NCI-H2107 treated with DMSO at 0.1 percent for 48 hours (cell line): ENCODE data around the gene MAP4K1.

ENCODE experiments used
- DNase-seq: peaks from one replicate; lab custom pipeline; 2025; ENCODE audit not compliant: unreplicated experiment; lab: John Stamatoyannopoulos, UW

Gene MAP4K1

DNA sequence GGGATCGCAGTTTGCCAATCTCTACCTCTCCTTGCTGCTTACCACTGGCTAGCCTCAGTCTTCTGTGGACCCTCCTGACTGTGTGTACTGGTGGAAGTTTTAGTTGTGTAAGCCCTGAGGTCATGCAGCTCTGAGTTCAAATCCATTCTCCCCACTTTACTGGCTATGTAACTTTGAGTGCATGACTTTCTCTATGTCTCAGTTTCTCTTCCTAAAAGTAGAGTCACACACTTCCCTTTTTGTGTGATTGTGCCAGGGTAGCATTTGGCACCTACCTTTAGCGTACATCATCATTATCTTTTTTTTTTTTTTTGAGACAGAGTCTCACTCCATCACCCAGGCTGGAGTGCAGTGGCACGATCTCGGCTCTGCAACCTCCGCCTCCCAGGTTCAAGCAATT lies 70.3 kb downstream of the MAP4K1 start:
- no peak for DNase-seq

DNA sequence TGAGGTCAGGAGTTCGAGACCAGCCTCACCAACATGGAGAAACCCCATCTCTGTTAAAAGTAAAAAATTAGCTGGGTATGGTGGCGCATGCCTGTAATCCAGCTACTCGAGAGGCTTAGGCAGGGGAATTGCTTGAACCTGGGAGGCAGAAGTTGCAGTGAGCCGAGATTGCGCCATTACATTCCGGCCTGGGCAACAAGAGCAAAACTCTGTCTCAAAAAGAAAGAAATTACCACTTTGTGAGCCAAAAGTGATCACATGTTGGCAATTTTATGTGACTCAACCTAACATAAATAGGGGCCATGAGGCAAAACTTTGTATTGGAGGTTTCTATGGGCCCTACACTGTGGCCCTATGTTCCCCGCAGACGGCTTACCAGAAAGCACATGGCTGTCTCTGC lies 72.2 kb downstream of the MAP4K1 start:
- DNase-seq, result no peak

DNA sequence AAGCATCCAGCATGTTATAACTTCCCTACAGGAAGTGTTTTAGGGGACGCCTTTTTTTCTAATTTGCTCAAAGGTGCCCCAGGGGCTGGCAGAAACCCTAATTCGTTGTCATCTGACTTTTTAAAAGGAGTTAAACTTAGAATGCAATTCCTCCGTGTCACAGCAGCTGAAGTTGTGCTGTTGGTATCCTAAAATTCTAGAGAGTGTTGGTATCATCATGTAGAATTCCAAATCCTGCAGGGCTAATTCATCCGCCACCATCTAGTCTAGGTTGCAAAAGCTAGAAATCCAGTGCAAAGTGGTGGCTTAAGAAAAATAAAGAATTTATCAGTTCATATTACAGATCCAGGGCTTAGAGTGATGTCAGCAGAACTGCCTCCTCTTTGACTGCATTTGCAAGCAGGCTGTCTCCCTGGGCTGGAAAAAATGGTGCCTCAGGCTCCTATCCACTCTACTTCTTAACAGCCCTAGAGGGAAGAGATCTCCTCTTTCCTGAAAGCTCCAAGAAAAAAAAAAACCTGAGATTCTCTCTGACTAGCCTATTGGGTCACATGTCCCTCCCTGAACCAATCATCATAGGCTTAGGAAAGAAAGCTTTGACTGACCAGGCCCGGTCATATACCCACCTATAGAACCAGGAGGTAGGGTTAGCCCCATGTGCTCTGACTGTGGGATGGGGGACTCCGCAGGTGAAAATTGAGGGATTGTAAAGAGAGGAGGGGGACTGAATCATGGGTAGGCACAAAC lies 73.0 kb downstream of the MAP4K1 start:
- no peak for DNase-seq

DNA sequence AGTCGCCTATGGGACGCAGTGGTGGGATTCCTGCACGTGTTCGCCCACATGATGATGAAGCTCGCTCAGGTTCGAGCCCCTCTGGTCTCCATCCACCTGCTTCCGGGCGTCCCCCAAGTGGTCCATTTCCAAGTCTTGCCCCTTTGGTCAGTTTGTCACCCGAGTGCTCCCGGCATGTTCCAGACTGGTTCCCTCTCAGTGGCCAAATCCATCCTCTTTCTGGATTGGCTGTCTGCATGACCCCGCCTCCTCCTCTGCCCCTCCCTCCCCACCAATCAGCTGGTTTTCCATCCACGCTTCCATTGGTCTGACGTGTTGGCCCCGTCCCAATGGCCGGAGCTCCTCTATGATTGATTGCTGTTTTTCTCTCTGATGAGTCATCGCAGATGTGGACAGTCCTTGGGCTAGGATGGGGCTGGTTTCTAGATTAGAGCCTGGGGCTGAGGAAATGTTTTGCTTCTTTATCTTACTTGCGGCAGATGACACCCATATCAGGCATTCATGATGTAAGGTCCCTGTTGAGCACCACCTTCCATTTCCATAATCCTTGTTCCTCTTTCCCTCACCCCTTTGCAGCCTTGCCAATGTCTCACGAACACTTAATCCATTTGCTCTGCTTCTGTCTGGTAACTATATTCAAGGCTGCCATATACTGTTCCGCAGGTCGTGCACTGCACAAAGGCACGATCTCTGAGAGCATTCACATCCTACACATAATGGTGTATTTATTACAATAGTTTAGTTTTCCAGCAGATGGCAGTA lies 73.8 kb downstream of the MAP4K1 start:
- peak; percentile 29 for DNase-seq

DNA sequence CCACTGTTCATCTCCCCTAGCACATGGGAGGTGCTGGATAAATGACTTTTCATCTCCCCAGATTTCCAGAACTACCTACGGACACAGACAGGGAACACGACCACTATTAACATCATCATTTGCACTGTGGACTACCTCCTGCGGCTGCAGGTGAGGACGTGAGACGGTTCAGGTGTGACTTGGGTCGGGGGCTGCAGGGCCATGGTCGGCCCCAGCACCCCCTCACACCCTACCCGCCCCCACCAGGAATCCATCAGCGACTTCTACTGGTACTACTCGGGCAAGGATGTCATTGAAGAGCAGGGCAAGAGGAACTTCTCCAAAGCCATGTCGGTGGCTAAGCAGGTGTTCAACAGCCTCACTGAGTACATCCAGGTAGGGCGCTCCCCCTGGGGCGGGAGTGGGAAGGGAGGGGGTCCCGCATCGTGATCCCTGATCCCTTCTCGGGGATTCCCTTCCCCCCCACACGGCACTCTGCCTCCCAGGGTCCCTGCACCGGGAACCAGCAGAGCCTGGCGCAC lies 74.4 kb downstream of the MAP4K1 start:
- DNase-seq, result no peak

DNA sequence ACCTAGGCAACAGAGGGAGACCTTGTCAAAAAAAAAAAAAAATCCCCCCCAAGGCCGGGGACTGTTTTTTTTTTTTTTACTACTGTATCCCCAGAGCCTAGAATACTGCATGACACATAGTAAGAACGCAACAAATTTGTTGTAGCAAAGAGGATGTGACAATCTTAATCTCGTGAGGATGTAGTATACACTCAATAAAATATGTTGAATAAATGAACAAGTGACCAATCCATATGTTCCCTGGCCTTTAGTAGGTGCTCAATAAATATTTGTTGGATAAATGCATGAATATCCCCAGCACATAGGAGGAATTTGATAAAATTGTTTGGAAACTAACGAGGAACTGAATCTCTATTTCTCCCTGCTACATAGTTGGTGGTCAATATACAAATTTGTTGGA lies 75.7 kb downstream of the MAP4K1 start:
- no peak for DNase-seq

DNA sequence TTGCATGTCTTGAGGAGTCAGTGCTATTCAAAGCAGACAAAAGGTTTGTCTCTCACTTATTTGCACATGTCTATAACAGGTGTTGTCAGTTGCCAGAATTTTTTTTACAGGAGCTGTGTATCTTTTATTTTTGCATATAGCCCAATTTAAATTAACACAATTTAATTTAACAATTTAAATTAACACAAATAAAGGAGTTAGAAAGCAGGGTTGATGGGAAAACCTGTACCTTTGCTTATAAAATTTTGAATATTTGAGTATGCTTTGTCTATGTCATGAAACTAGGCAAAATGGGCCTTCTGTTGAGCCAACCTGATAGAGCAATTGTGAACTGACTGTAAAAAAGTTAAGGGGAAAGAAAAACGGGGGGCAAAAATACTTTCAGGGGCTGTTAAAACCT lies 78.0 kb downstream of the MAP4K1 start:
- DNase-seq, result no peak

DNA sequence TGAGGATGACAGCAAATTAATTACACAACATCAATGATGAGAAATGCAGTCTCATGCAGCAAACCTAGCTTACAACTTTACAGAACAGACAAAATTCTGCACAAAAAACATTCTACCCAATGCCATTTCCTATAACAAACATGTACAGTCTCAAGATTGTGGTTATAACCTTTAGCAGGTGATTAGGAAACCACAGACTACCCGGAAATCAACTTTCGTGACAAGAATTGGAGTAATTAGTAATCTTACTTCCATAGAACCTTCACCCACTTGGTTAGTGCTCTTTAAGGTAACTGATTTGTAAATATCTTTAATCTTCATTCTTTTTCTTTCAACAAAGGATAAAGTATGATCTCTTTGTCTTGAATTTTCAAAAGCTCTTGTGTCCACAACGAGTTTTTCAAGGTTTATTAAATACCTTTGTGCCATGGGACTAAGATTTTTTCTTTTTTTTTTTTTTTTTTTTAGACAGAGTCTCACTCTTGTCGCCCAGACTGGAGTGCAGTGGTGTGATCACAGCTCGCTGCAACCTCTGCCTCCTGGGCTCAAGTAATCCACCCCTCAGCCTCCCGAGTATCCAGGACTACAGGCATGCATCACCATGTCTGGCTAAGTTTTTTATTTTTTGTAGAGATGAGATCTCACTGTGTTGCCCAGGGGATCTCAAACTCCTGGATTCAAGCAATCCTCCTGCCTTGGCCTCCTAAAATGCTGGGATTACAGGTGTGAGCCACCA lies 78.8 kb downstream of the MAP4K1 start:
- no peak for DNase-seq

DNA sequence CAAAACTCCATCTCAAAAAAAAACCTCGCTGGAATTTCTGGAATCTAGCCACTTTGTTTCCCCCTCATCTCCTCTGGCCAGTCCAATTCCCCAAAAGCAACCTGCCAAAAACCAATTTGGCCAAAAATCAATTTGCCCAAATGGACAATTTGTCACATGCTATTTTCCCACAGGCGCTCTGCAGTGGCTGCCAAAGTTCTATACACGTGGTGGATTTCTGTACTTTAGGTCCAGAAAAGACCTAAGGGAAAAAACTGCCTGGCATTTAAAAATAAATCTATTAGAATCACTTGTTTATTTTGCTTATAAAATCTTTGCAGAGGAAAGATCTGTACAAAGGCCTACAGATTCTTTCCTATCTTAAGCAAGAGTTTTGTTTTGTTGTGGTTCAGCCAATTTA lies 79.4 kb downstream of the MAP4K1 start:
- DNase-seq, result no peak
